Measurements from ENCODE around the gene NFATC3. TPM values are rescaled to one million over a fixed set of nuclear protein-coding genes. Genes with fewer than 3 reads are reported as not detected.

NFATC3 gene
- total RNA-seq, 1 experiment from 2014 or later = 33.0 TPM

- Mint-ChIP-seq H3K4me3 (no peak overlapping the region), H3K9me3 (no peaks in the 10 kb centered on the region), H3K4me1 (no peaks in the 10 kb centered on the region), H3K27me3 (ENCODE audit: low read depth) (no peaks in the 10 kb centered on the region), H3K36me3 (ENCODE audit: insufficient read depth in 1 of 3, low read depth in 3 of 3) (peaks cover 0 to 2% (median under 1%) of the 10 kb centered on the region in 3 experiments; a peak in 3 of 7 replicates), H3K27ac (no peak overlapping the region)
- H3K4me2 ChIP-seq (ENCODE audit: insufficient read depth, insufficient read length, low read length) = no peak overlapping the region
- H3K4ac ChIP-seq (ENCODE audit: low read depth, low read length) = no peak overlapping the region
- no peaks in the 10 kb centered on the region for H3K9me3 ChIP-seq (ENCODE audit: control insufficient read depth, low read depth, low read length)
- no CpG with 5 or more reads among the region's 3 CpGs for WGBS (ENCODE audit: extremely low coverage, insufficient read length, low lambda C conversion rate)
- H3K9ac ChIP-seq (ENCODE audit: extremely low read depth, insufficient read length, low read length) = no peak overlapping the region
- no peak overlapping the region for H2BK15ac ChIP-seq (ENCODE audit: low read depth, low read length)
- no peak overlapping the region for H2AK5ac ChIP-seq (ENCODE audit: insufficient read length, low read length)
- H4K91ac ChIP-seq (ENCODE audit: insufficient read length, low read depth, low read length) = no peak overlapping the region
- H3K79me2 ChIP-seq (ENCODE audit: insufficient read depth, low read length) = no peaks in the 10 kb centered on the region
- H2BK20ac ChIP-seq (ENCODE audit: low read depth, low read length, poor library complexity, severe bottlenecking) = no peak overlapping the region
- no peaks in the 10 kb centered on the region for H3K27me3 ChIP-seq (ENCODE audit: insufficient read depth, low read length)
- no peak for DNase-seq
- H3K23me2 ChIP-seq (ENCODE audit: insufficient read length, low read depth, low read length, poor library complexity, severe bottlenecking) = no peaks in the 10 kb centered on the region
- H3K79me1 ChIP-seq (ENCODE audit: insufficient read depth, low read depth, low read length, poor library complexity, severe bottlenecking) = no peaks in the 10 kb centered on the region
- H3K23ac ChIP-seq (ENCODE audit: insufficient read length, low read depth, low read length) = no peak overlapping the region
- no peak overlapping the region for H3K18ac ChIP-seq (ENCODE audit: insufficient read length, low read depth, low read length)
- H2BK120ac ChIP-seq (ENCODE audit: low read depth, low read length, poor library complexity, severe bottlenecking) = no peak overlapping the region
- H4K20me1 ChIP-seq (ENCODE audit: control insufficient read depth, insufficient read depth, insufficient read length) = no peaks in the 10 kb centered on the region
- no peak overlapping the region for H2BK5ac ChIP-seq (ENCODE audit: insufficient read length, low read length)
- TF ChIP-seq CTCF (conservative IDR thresholded peaks at IDR 0.05) = no peak
- no peak overlapping the region for H3T11ph ChIP-seq (ENCODE audit: low read length)
- H2AFZ ChIP-seq (ENCODE audit: low read length) = no peak overlapping the region
- H3K56ac ChIP-seq (ENCODE audit: insufficient read length, low read depth, low read length) = no peak overlapping the region
- no peak overlapping the region for H4K5ac ChIP-seq (ENCODE audit: insufficient read length, low read depth, low read length)
- no peak overlapping the region for H2BK12ac ChIP-seq (ENCODE audit: insufficient read length, low read depth, low read length)
- no peak overlapping the region for H3K14ac ChIP-seq (ENCODE audit: insufficient read depth, low read length)
- no peaks in the 10 kb centered on the region for H3K4me1 ChIP-seq (ENCODE audit: insufficient read depth, low read length)
- H3K27ac ChIP-seq (ENCODE audit: insufficient read length, low read depth, low read length) = no peak overlapping the region
- no peak overlapping the region for H4K8ac ChIP-seq (replicated peaks; ENCODE audit: insufficient read length, low read depth, low read length)
These were observed 115.1 kb downstream of the NFATC3 start for GRCh38 chr16:68200088-68200783.
